ENCODE data around the gene CHRNB1.
"Not testable (repeated sequence)": the region's sequence is repeated elsewhere in the genome, so short reads cannot be mapped to it uniquely, and the experiment has no call there.

Gene CHRNB1

DNA sequence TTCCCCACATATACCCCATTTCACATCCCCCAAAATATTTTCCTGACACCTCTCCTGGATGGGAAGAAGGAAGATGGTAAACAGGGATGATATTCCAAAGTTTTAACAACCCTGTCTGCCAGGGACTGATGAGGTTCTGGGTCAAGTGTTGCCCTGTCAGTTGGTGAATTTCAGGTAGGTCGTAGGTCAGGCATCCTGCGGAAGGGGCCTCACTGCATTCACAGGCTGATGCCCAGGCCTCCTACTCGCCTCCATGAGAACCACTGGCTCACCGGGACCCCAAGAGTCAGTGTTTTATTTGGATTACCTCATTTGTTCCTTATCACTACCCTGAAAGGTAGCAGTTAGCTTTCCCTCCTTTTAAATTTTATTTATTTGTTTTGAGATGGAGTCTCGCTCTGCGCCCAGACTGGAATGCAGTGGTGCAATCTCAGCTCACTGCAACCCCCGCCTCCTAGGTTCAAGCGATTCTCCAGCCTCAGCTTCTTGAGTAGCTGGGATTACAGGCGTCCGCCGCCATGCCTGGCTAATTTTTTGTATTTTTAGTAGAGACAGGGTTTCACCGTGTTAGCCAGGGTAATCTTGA, 24.0 kb downstream of the CHRNB1 start:
- DNase-seq = no peak

DNA sequence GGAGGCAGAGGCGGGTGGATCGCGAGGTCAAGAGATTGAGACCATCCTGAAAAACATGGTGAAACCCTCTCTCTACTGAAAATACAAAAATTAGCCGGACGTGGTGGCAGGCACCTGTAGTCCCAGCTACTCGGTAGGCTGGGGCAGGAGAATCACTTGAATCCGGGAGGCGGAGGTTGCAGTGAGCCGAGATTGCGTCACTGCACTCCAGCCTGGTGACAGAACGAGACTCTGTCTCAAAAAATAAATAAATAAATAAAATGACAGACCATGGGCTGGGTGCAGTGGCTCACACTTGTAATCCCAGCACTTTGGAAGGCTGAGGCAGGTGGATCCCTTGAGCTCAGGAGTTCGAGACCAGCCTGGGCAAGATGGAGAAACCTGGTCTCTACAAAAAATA, 25.0 kb downstream of the CHRNB1 start:
- not testable (repeated sequence) for DNase-seq

DNA sequence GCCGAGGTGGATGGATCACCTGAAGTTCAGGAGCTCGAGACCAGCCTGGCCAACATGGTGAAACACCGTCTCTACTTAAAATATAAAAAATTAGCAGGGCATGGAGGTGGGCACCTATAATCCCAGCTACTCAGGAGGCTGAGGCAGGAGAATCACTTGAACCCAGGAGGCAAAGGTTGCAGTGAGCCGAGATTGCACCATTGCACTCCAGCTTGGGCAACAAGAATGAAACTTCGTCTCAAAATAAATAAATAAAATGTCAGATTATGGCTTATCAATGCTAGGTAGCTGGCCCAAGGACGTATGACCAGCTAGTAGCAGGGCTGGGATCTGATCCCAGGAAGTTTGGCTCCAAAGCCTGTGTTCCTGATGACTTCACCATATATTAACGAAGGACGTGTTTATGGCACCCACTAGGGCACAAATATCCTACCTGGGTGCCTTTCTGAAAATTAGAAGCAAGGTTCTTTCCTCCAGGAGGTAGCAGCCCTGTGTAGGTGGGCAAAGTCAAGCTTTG, 25.7 kb downstream of the CHRNB1 start:
- DNase-seq = not testable (repeated sequence)

DNA sequence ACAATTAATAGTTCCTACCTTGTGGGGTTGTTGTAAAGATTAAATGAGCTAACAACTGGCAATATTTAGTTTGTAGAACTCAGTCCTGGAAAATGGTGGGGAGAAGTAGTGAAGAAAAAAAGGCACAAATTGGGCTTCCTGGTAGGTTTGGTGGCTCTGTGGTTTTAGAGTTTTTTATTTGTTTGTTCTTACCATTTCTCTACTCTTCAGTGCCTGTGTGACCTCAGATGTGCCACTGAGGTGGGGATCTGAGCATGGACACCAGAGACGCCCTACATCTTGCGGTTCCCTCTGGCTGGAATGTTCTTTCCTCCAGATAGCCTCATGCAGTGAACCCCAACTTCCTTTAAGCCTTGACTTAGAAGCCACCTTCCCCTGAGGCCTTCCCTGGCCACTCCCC, 26.9 kb downstream of the CHRNB1 start:
- DNase-seq = no peak

DNA sequence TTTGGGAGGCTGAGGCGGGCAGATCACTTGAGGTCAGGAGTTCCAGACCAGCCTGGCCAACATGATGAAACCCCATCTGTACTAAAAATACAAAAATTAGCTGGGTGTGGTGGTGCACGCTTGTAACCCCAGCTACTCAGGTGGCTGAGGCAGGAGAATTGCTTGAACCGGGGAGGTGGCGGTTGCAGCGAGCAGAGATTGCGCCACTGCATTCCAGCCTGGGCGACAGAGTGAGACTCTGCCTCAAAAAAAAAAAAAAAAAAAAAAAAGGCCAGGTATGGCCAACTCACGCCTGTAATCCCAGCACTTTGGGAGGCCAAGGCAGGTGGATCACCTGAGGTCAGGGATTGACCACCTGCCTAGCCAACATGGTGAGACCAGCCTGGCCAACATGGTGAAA, 29.9 kb downstream of the CHRNB1 start:
- DNase-seq = not testable (repeated sequence)

DNA sequence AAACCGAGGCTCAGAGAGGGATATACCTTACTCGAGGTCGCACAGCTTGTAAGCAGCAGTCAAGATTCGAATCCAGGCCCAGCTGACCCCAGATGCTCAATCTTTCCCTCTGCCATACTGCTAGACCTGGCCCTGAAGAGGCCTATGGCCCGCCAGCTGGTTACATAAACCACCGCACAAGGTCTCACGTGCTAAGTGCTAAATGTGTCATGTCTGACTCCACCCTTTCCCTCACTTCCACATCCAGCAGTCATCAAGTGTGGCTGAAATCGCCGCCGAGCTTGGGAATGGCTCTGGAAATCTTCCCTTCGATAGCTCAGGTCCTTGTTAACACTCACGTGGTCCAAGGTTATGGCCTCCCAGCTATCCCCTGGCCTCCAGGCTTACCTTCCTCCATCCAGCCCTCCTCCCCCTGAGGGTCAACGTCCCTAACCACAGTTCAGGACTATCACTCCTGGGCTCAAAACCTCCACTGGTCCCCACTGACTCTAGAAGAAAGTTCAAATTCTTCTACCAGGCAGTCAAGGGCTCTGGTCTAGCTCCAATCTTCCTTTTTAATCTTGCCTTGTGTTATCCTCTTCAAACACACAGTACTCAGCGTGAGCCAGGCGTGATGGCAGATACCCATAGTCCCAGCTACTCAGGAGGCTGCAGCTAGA, 31.0 kb downstream of the CHRNB1 start:
- no peak for DNase-seq

DNA sequence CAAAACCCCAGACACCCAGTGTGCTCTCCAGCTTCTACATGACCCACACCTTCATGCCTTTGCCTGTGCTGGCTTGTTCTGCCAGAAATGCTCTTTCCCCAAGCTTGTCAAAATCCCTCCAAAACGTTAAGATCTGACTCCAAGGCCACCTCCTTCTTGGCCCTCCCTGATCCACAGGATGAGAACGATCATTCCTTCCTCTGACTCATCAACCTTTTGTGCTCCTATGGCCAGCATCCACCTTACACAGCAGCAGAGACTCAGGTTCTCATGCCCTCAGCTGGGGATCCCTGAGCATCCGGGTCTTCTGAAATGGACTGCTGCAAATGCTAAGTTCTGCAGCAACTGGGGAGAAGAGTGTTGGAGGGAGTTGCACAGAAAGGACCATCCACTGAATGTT, 31.6 kb downstream of the CHRNB1 start:
- DNase-seq = no peak

DNA sequence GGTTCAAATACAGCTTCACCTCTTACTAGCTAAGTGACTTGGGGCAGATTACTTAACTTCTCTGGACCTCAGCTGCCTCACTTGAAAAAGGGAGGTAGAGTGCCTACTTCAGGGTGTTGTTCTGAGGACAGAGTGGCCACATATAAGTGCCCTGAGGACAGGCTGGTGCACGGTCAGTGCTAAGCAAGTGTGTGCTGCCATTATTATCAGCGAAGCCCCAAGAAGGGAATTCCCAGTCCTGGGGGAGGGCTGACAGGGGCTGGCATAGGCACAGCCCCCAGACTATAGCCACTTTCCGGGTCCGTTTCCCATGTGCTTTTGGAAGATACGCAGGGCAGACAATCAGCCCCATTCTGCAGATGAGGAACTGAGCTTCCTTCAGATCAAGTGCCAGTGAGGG, 32.1 kb downstream of the CHRNB1 start:
- DNase-seq = no peak

DNA sequence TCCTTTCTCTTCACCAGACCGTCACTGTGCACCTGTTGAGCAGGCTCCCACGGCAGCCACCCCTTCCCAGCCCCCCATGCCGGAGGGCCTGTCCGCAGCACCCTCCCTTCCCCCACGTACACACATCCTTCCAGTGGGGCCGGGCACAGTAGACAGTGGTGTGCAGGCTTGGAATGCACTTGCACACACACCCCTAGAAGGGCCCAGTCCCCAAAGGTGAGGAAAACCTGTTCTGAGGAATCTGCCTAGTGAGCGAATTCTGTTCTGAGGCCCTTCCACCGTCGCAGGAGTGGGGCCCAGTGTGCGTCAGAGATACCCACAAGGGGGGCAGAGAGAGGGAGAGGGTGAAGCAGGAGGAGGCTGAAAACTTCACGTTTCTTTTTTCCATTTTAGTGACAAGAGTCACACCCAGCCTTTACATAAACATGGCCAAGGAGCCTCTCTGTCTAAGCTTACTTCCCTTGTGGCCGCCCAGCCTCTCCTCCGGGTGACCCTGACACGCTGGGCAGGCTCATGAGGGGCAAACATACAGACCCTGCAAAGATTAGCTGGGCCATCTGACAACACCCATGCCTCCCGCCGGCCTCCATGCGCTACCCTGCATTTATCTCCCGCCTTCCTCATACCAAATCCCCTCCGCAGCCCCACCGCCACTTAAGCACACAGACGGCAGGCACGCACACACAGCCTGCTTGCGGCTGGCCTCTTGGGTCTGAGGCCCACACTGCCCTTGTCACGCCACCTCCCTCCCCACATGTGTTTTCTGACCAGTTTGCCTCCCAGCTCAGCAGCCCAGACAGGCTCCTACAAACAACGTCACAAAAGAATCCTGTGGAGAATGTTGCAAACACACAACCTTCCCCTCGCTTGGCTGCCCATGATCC, 32.8 kb downstream of the CHRNB1 start:
- no peak for DNase-seq

DNA sequence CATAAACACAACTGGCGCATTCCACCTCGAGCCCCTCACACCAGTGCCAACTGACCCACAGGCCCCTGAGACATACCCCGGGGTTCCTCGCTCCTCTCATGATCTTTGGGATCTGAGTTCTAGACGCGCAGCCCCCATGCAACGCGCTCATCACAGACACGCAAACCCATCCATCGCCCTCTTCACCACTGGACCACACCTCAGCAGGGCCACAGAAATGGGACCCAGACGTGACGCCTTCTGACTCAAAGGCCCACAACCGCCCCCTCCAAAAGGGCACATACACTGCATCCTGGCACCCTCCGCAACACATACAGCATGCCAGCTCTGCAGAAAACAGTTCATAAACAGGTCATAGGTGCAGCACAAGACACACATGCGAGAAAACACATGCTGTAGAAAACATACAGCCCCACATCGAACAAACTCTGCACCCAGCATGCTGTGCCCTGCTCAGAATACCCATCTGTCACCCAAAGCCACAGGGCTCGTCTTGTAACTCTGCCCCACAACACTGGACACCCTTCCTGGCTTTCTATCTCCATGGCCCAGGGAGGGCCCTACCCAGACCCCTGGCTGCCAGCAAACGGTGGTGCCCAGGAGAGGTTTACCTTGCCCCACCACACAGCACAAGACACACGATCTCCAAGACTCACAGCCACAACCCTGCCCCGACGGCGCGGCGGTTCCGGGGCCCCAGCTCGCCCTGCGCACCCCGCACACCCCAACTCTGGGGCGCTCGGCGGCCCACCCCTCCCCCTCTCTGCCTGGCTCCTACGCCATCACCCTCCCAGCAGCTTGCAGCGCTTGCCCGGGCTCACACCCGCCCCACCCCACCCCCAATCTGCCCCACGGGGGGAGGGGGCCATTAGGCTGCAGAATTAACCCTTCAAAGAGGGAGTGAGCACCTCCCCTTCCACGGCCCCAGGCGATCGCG, 33.7 kb downstream of the CHRNB1 start:
- DNase-seq = no peak

DNA sequence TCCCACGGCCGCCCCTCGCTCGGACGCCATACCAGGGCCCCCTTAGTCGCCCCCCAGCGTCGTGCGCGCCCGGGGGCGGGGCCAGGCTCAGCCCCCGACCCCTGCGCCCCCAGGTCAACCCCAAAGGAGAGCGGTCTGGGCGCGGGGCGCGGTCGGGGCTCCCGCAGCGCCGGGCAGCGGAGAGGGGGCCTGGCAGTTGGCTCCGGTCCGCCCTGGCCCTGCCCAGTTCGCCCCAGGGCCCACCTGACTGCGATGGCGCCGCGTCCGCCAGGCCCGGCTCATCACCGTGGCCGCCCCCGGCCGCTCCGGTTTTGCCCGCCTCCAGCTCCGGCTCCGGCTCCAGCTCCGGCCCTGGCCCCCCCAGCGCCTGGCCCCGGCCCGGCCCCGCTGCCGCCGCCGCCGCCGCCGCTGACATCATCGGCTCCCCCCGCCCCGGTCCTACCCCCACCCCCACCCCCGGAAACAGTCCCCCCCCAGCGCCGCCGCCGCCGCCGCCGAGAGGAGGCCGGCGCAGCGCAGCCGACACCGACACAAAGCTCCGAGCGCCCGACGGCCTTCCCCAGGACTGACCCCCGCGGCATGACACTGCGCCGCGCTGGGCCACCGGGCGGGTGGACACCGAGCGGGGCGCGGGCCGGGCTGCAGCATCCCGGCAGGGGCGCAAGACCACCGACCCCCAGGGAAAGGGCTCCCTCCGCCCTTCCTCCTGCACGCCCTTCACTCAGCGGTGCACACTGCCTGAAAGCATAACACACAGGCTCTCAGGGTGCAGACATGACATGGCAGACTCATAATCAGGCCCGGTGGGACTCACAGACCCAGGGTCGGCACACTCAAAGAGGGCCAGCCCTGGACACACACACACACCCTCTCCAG, 34.6 kb downstream of the CHRNB1 start, which contains the start of gene ZBTB4:
Gene ZBTB4, minus strand, starts transcription at position 419 of the 876 bp plus-strand sequence. CDS start 12,830 bp downstream, outside the sequence.
- no peak for DNase-seq

DNA sequence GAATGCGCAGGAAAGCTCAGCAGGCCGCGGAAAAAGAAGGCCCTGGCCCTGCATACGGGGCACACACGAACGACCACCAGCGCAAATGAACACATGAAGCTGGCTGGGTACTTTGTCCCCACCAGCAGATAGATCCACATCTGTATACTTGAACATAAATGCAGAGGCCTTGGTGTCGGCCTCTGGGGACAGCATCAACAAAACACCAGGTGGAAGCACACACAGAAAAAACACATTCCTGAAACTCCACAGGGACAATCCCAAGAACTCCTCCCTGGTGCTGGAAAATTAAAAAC, 35.2 kb downstream of the CHRNB1 start:
- DNase-seq = no peak

DNA sequence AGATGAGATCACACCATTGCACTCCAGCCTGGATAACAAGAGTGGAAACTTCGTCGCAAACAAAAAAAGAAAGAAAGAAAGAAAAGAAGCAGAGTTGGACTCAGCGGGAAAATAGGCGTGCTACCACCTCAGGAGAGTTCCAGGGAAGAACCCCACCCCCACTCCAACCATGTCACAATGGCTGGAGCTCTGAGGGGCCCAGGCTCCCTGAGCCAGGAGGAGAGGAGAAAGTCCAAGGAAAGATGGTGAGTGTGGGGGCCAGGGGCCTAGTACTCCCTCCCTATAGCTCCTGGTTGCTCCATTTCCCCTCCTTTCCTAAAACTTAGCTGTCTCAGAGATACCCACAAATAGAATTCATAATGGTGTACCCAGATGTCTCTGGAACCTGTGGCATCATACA, 36.4 kb downstream of the CHRNB1 start, which contains the start of gene SLC35G6:
Gene SLC35G6, plus strand, starts transcription at position 172 of the 400 bp plus-strand sequence. Its CDS starts 71 bp downstream, at position 243.
- DNase-seq = not testable (repeated sequence)

DNA sequence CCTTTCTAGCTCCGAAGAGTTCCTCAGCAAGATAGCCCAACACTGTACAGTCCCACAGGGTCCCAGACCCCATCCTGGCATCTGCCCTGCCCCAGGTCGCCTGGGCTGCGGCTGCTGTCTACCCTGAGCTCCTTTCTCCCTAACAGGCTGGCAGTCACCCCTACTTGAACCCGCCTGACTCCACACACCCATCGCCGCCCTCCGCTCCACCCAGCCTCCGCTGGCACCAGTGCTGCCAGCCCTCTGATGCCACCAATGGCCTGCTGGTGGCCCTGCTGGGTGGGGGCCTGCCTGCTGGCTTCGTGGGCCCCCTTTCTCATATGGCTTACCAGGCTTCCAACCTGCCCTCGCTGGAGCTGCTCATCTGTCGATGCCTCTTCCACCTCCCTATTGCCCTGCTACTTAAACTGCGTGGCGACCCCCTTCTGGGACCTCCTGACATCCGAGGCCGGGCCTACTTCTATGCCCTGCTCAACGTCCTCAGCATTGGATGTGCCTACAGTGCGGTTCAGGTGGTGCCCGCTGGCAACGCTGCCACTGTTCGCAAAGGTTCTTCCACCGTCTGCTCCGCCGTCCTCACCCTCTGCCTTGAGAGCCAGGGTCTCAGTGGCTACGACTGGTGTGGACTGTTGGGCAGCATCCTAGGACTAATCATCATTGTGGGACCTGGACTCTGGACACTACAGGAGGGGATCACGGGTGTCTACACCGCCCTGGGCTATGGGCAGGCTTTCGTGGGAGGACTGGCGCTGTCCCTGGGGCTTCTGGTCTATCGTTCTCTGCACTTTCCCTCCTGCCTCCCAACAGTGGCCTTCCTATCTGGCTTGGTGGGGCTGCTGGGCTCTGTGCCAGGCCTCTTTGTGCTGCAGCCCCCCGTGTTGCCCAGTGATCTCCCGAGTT, 37.2 kb downstream of the CHRNB1 start:
- not testable (repeated sequence) for DNase-seq

DNA sequence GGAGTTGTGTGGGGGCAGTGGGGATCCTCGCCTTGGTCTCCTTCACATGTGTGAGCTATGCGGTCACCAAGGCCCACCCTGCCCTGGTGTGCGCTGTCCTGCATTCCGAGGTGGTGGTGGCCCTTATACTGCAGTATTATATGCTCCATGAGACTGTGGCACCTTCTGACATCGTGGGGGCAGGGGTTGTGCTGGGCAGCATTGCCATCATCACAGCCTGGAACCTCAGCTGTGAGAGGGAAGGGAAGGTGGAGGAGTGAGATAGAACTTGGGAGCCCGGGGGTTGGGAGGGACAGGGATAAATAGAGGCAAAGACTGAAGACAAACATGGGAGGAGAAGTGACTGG, 37.9 kb downstream of the CHRNB1 start:
- DNase-seq = not testable (repeated sequence)

DNA sequence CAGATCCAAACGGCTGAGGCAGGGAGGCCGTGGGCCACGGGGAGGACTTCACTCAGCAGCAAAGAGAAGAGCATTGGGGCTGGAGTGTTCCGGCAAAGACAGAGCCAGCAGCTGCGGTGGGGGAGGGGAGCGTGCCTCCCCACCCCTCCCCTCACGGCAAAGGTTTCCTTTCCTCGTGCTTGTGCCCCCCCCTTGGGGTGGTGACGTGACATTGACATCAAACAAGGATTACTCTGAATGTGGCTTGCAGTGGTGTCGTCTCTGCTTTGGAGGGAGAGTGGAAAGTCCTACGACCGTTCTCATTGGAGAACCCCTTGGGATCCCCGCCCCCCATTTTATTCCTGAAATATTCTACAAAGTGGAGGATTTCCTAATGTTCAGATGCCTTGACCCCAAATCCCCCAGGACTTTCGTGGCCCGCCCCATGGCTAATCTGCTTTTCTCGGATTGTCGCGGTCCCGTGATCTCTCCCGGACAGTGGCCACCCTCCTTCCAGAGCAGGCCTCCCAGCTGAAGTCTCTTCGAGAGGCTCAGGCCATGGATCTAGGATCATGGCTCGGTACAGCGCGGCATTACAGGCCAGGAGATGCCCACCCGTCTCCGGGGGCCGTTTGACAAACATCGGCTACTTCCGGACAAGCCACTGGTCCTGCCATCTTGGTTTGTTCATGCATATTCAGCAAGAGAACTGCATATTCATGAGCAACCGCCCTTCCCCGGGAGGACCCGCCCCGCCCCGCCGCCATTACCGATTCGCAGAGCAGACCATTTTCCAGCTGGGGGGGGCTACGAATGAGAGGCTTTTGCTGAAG, 38.6 kb downstream of the CHRNB1 start:
- peak; percentile 68 for DNase-seq

DNA sequence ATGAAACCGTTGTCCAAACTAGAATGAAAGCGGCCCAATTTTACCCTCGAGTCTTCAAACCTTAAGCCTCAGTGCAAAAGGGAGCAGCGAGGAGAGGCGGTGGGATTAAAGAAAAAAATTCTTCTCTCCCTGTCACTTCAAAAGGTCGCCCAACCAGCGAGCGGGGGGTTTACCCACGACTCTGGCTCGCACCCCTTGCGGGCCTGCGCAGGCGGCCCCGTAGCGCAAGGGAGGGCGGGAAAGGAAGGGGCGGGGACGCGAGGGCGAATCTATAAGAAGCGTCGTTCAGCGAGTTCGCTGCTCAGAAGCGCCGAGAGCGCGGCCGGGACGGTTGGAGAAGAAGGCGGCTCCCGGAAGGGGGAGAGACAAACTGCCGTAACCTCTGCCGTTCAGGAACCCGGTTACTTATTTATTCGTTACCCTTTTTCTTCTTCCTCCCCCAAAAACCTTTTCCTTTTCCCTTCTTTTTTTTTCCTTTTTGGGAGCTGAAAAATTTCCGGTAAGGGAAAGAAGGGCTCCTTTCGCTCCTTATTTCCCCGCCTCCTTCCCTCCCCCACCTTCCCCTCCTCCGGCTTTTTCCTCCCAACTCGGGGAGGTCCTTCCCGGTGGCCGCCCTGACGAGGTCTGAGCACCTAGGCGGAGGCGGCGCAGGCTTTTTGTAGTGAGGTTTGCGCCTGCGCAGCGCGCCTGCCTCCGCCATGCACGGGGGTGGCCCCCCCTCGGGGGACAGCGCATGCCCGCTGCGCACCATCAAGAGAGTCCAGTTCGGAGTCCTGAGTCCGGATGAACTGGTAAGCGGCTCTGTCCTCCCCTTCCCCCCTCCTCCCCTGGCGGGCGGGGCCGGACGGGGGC, 39.4 kb downstream of the CHRNB1 start, which contains the start of gene POLR2A:
Gene POLR2A, plus strand, starts transcription at position 300 of the 852 bp plus-strand sequence.
- peak; percentile 80 for DNase-seq

DNA sequence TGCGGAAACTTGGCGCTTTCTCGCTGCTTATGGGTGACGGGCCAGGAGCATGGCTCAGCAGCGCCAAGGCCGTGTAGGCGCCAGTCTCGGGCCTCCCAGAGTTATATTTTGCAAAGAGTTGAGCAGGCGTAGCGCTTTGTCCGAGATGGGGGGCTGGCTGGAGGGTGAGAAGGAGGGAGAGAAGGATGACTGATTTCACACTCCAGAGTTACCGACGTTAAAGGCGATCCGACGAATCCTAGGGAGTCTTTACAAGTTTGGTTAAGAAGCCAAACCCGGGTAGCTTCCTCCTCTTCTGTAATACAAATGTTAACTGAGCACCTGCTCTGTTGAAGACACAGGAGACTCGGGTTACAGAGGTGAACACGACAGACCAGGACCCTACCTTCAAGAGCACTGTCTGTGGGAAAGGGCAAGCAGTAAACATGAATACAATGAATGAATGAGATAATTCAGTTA, 40.1 kb downstream of the CHRNB1 start:
- DNase-seq = no peak
